Renal cortex interstitium (tissue), 11 donors: ENCODE data around the gene SMYD3. TPM values are rescaled to one million over a fixed set of nuclear protein-coding genes. Genes with fewer than 3 reads are reported as not detected.

Source experiments
- DNase-seq, 11 donors: peaks; one replicate each; pipeline ENCODE4 v3.0.0-alpha.2; 2013; ENCODE audit warnings: low read depth in 9 of 11, low spot score in 4 of 11; ENCODE audit errors: extremely low read depth in 1 of 11
- polyA plus RNA-seq, 3 donors: library from polyadenylated mRNA; unstranded; fragments of 120-200 nt; gene quantifications; one replicate each; pipeline ENCODE4 v1.2.1, GENCODE V29; 2013; ENCODE audit not compliant: insufficient read length in 3 of 3

SMYD3 gene
- polyA plus RNA-seq, 3 donors = 25.0 to 28.7 (median 28.5) TPM

DNA sequence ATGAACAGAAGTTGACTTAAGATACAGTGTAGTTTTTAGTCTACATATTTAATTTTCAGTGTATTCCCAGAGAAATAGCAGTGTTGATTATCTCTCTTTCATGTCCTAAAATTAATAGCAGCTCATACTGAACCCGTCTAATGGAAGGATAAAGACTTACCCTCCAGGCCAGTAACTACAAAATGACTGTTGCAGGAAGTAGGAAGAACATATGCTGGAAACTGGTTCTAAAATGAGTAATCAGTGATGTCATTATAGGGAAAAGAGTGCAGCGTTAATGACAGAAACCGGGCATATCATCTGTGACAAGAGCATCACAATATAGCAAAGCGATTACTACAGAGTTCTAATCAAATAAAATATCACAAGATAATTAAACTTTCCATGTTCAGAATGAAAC is 385.5 kb downstream of the SMYD3 start:
- no peak for DNase-seq

DNA sequence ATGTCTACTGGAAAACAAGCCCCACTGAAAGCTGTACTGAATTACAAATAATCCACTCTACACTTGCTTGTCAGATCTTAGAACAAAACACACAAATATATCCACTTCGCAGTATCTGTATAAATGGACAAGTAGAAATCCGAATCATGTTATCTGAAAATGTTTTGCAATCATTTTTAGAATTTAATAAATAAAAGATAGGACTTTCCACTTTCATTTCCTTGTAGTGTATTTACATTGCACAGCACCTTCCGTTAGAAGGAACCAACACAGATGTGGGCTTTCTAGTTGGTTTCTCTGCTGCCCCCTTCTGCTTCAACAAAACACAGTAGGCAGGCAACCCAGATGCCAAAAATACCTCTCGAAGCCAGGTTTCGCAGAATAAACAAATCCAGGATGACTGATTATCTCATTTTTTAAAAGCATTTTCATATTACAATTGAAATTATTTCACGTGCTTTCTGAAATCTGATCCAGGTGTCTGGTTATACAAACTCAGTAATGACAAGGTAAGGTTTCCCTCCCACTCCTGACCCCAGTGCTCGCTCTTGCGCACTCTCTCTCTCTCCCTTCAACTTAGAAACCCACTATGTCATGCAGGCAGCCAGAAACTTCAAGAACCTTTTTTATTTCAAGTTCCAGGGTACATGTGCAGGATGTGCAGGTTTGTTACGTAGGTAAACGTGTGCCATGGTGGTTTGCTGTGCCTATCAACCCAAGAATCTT is 389.9 kb downstream of the SMYD3 start:
- peak in 7 of 11 donors; percentile 28 to 64 (median 43) for DNase-seq

DNA sequence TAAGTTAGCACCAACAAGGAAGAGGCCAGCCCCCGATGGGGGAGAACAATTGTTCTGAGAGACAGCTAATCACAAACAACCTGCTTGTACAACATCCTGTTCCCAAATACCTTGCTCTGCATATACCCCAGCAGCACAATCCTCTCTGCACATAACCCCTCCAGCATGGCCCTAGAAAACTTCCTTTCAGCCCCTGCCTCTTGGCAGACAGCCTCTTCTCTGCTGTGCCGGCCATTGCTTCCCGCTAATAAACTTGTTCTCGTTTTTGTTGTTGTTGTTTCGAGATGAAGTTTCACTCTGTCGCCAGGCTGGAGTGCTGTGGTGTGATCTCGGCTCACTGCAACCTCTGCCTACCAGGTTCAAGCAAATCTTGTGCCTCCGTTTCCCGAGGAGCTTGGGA is 392.7 kb downstream of the SMYD3 start:
- no peak for DNase-seq

GRCh38 chr1:246113555-246114095 is 393.5 kb downstream of the SMYD3 start:
- DNase-seq = peak in 3 of 11 donors; percentile 15 to 28 (median 19)

DNA sequence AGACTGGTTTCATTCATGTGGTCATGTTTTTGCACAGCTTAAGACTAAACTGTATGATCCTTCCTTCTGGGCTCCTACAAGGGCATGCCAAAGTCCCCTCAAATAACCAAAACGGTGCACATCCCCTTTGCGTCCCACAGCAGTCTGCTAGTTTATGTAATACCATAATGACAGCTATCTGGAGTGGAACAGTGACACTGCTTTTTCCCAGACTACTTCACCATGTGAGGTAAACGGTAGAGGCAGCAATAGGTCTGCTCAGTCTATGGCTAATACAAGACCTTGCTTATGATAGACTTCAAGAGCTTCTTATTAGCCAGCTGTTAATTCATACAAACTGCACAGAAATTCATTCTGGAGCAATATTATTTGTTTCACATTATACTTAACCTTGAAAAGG is 395.5 kb downstream of the SMYD3 start:
- DNase-seq = no peak

DNA sequence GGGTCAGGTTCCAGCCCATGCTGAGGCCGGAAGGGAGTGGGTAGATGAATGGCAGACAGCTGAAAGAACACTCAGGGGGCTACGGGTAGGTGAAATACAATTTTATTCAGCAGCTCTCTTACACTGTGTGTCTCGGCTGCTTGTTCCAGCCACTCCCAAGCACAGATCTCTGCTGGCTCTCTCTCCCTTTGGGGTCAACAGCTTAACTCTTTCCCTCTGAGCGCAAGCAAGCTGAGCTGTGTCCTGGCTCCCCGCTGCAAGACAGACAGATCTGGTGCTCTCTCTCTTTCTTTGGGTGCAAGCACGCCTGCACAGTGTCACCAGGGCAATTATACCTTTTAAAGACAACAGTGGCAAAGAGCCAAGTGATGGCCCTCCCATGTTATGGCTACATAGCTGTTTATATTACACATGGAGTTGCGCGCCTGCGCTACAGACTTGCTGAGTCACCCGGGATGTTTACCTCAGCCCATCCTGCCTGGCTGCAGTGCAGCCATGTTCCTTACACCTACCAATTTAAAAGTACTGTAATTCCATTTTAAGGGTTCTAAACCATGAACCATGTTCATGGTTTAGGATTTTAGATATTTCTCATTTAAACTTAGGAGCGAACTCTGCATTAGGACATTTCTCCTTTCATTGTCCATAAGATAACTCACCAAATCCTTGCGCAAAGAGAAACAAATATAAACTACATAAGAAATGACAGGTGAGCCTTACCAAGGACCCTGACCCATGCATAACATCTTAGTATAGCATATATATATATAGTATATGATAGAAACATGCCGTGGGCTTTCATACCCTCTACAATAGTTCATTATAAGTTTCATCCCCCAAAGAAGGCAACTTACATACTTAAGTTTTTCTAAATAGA is 396.5 kb downstream of the SMYD3 start:
- no peak for DNase-seq

DNA sequence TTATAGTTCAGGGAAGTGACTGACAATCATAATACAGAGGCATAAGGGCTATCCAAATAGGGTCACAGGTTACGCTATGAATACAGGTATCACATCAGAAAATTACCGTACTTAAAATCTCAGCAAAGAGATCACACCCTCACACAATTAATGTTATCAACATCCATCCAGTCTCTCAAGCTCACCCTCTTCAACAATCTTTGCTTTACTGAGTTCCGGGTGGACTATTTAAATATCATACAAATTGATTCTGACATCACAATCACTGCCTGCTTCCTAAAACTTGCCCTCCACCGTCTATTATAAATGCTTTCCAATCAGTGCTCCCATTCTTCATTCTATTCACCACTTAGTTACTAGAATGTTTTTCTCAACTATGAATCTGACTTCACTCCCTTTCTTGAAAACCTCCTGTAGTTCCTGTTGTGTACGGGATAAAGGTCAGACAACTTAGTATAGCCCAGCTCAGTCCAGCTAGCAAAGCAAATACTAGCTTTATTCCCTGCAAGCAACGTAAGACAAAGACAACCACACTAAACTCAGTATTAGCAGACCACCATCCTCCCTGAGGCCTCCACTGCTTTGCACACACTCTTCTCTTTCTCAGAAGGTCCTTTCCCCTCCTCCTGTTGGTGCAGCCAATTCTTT is 398.7 kb downstream of the SMYD3 start:
- no peak for DNase-seq

DNA sequence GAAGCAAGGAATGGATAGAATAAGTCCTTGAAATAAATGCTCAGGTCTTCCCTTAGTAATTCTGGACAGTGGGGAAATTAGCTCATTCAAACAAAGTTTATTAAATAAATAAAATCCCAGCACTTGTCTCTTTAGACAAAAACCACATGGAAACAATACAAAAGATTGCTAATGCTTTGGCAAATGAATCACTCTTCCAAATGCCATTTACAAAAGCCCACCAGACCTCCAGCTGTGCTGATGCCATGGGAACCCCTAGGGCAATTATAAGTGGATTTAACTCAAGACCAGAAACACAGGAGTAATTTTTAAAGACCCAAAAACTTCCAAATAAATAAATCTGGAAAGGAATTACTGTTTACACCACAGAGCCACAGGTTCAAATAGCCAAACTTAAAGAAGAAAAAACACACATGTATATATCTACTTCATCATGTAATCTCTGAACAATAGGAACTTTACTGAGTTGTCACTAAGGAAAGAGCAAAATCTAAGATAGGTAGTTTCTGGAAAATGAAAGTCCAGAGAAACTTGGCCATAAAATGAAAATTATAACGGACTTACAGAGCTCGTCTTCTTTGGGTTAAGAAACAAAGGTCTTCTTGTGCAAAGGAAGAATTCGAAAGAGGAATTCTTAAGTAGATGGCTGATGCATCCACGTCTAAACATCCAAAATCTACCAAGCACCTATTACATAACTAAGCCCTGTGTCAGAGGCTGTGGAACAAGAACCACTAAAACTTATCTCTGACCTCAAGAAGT is 399.4 kb downstream of the SMYD3 start:
- DNase-seq = no peak

GRCh38 chr1:246106342-246106763 is 400.7 kb downstream of the SMYD3 start:
- DNase-seq = no peak

- no peak for DNase-seq
These were observed 402.2 kb downstream of the SMYD3 start for GRCh38 chr1:246104927-246105326.

DNA sequence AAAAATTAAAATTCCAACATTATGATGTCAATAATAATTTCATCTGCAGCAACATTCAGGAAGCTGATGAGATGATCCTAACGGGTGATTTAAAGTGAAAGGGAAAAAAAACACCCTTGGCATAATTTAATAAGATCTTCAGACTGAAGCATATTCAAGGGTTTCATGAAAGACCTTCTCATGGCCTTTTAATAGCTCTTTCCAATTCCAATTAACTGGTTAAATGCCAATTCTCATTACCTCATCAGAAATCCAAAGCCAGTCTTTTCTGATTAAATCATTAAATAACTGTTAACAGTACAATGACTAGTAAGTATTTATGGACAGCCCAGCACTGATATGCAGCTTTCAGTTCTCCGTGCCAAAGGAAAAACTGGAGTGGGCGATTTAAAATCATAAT is 407.5 kb downstream of the SMYD3 start:
- no peak for DNase-seq

DNA sequence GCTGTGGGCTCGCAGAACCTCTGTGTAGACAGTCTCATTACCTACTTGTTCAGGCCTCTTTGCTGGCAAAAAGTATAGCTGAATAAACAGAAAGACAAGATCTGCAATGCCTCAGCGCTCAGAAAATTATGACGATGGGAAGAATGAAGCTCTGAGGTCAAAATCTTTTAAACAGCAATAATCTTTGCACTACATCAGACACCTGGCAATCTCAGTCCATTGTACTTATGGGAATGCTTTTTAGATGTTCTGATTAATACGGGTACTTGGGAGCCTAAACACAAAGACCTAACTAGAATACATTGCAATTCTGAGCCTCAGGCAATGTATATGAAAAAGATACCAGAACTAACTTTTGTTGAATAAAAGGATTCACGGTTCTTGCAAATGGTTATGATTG is 410.7 kb downstream of the SMYD3 start:
- DNase-seq = no peak

GRCh38 chr1:246095443-246095842 is 411.6 kb downstream of the SMYD3 start:
- DNase-seq = peak in 7 of 11 donors; percentile 25 to 49 (median 31)

- DNase-seq = no peak
These were observed 413.8 kb downstream of the SMYD3 start for GRCh38 chr1:246093230-246093629.

DNA sequence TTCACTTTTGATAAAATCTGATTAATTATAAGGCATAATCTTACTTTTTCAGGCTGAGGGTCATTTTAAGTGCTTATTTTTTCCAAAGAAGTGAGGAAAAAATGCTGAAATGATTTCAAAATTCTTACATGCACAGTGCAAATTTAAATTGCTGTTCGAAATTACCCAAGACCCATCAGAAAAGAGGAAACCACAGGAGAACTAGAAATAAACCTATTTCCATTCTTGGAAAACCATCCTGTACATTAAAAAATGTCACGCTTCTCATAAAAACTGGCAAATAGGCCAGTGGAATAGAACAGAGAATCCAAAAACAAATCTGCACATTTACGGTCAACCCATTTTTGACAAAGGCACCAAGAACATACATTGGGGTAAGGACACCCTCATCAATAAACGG is 414.9 kb downstream of the SMYD3 start:
- DNase-seq = no peak

DNA sequence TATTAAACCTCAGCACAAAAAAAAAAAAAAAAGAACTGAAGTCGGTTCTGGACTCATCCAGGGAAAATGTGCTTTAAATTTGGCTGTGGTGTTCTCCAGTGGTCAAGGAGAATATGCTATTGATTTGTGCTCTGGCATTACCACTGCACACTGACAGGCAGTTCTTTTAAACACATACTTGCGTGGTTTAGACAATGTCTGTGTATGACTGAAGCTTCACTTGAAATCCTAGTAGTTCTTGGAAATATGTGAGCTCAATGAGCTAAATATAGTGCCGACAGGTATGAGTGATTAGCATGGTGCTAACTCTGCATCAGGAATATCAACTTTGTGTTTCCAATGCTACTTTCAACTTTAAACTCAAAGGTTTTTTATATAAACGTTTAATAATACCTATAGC is 415.6 kb downstream of the SMYD3 start:
- no peak for DNase-seq

- DNase-seq = no peak
These were observed 420.9 kb downstream of the SMYD3 start for GRCh38 chr1:246086191-246086590.

GRCh38 chr1:246083416-246083815 is 423.7 kb downstream of the SMYD3 start:
- DNase-seq = no peak
